WI38 (cell line): ENCODE data around the gene FBLL1.
"Not testable (repeated sequence)": the region's sequence is repeated elsewhere in the genome, so short reads cannot be mapped to it uniquely, and the experiment has no call there.

Source experiments
- H3K4me3 ChIP-seq: 2 replicates; pipeline ENCODE4 v1.5.1; 2011; ENCODE audit warnings: low read depth, mild to moderate bottlenecking, control low read depth, low read length
- CTCF ChIP-seq: IDR thresholded peaks from 2 replicates; pipeline ENCODE4 v1.5.1; 2012; ENCODE audit warnings: low read depth, mild to moderate bottlenecking, control low read depth, low read length

The FBLL1 gene

GRCh38 chr5:168530621-168531150, 1.6 kb downstream of the FBLL1 start:
- H3K4me3 ChIP-seq: no peak overlapping the region
- no peak for TF ChIP-seq CTCF

- no peak overlapping the region for H3K4me3 ChIP-seq
- TF ChIP-seq CTCF: no peak
These were observed 2.1 kb downstream of the FBLL1 start for GRCh38 chr5:168531191-168531590.

- TF ChIP-seq CTCF: no peak
- no peak overlapping the region for H3K4me3 ChIP-seq
These were observed 3.1 kb downstream of the FBLL1 start for GRCh38 chr5:168531987-168532864.

- H3K4me3 ChIP-seq: not testable (repeated sequence)
These were observed 5.2 kb downstream of the FBLL1 start for GRCh38 chr5:168534351-168534750.

GRCh38 chr5:168537176-168537575, 8.1 kb downstream of the FBLL1 start:
- H3K4me3 ChIP-seq: no peak overlapping the region
- no peak for TF ChIP-seq CTCF

GRCh38 chr5:168549554-168549953, 20.4 kb downstream of the FBLL1 start:
- no peak overlapping the region for H3K4me3 ChIP-seq
- no peak for TF ChIP-seq CTCF

GRCh38 chr5:168550656-168551055, 21.6 kb downstream of the FBLL1 start:
- TF ChIP-seq CTCF: no peak
- no peak overlapping the region for H3K4me3 ChIP-seq
